Measurements from ENCODE around the gene MED14.

The MED14 gene

GRCh38 chrX:40709395-40709794 is 25.9 kb downstream of the MED14 start:
- no peaks in the 10 kb centered on the region for H3K79me2 ChIP-seq
- no peaks in the 10 kb centered on the region for H3K4me1 ChIP-seq
- no peak overlapping the region for H3K27ac ChIP-seq
- no peak overlapping the region for H3K4me2 ChIP-seq (ENCODE audit: low read length)
- H3K9me3 ChIP-seq (ENCODE audit: control insufficient read depth, low read length): no peaks in the 10 kb centered on the region
- H3K27me3 ChIP-seq (ENCODE audit: control insufficient read depth, insufficient read depth, low read length): no peaks in the 10 kb centered on the region
- no peak overlapping the region for H3K9ac ChIP-seq
- no peak overlapping the region for H3K4me3 ChIP-seq (ENCODE audit: low read depth, low read length)
- no peak overlapping the region for H2AFZ ChIP-seq
- H3K36me3 ChIP-seq (ENCODE audit: control insufficient read depth, insufficient read depth, low read length): no peaks in the 10 kb centered on the region
- TF ChIP-seq CTCF (IDR thresholded peaks at IDR 0.05): no peak

DNA sequence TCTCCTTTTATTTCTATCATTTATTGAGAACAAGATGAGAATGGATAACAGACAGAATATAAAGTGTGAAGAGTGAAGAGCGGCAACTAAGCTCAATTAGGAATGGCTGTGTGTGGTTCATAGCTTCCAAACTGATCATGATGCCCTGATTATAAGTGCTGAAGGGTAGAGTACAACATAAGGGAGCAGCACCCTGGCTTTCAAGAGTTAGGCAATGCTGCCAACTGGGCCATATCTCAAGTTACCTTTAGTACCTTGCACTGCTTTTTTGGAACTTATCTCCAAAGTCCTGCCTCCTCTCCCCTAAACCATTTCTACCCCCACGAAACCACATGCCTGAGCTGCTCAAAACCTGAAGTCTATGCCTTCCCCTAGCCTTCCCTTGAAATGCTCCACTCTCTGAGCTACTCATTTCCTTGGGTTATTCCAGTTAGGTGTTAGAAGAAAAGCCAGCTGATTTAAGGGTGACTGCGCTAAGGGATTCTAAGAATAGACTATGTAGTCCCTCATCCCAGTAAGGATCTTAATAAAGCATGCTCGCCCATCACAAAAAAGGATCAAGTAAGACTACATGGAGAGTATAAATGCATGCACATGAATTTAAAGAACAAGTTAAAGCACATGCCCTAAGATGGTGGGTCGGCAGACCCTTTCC is 29.6 kb downstream of the MED14 start:
- H3K4me3 ChIP-seq (ENCODE audit: low read depth, low read length): no peak overlapping the region
- no peak overlapping the region for H2AFZ ChIP-seq
- no peak overlapping the region for H3K27ac ChIP-seq
- no peaks in the 10 kb centered on the region for H3K4me1 ChIP-seq
- H3K36me3 ChIP-seq (ENCODE audit: control insufficient read depth, insufficient read depth, low read length): no peaks in the 10 kb centered on the region
- TF ChIP-seq CTCF (IDR thresholded peaks at IDR 0.05): no peak
- no peaks in the 10 kb centered on the region for H3K27me3 ChIP-seq (ENCODE audit: control insufficient read depth, insufficient read depth, low read length)
- no peaks in the 10 kb centered on the region for H3K79me2 ChIP-seq
- no peak overlapping the region for H3K9ac ChIP-seq
- no peak overlapping the region for H3K4me2 ChIP-seq (ENCODE audit: low read length)
- no peaks in the 10 kb centered on the region for H3K9me3 ChIP-seq (ENCODE audit: control insufficient read depth, low read length)

- no peak overlapping the region for H2AFZ ChIP-seq
- H3K4me2 ChIP-seq (ENCODE audit: low read length): no peak overlapping the region
- H3K4me1 ChIP-seq: no peaks in the 10 kb centered on the region
- no peaks in the 10 kb centered on the region for H3K27me3 ChIP-seq (ENCODE audit: control insufficient read depth, insufficient read depth, low read length)
- no peaks in the 10 kb centered on the region for H3K36me3 ChIP-seq (ENCODE audit: control insufficient read depth, insufficient read depth, low read length)
- H3K9ac ChIP-seq: no peak overlapping the region
- H3K27ac ChIP-seq: no peak overlapping the region
- no peaks in the 10 kb centered on the region for H3K9me3 ChIP-seq (ENCODE audit: control insufficient read depth, low read length)
- H3K4me3 ChIP-seq (ENCODE audit: low read depth, low read length): no peak overlapping the region
- no peak for TF ChIP-seq CTCF (IDR thresholded peaks at IDR 0.05)
- no peaks in the 10 kb centered on the region for H3K79me2 ChIP-seq
Measured at GRCh38 chrX:40700640-40701342, 34.6 kb downstream of the MED14 start.

DNA sequence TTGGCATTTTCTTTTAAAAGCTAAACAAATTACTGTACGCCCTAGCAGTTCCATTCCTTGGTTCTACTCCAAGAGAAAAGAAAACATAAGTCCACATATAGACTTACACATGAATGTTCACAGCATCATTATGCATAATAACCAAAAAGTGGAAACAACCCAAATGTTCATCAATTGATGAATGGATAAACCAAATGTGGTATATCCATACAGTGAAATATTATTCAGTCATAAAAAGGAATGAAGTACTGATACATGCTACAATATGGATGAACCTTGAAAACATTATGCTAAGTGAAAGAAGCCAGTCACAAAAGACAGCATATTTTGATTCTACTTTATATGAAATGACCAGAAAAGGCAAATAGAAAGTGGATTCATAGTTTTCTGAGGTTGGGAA is 36.5 kb downstream of the MED14 start:
- no peaks in the 10 kb centered on the region for H3K4me1 ChIP-seq
- no peak overlapping the region for H2AFZ ChIP-seq
- no peak overlapping the region for H3K9ac ChIP-seq
- no peak overlapping the region for H3K4me2 ChIP-seq (ENCODE audit: low read length)
- no peaks in the 10 kb centered on the region for H3K27me3 ChIP-seq (ENCODE audit: control insufficient read depth, insufficient read depth, low read length)
- no peak for TF ChIP-seq CTCF (IDR thresholded peaks at IDR 0.05)
- no peaks in the 10 kb centered on the region for H3K9me3 ChIP-seq (ENCODE audit: control insufficient read depth, low read length)
- H3K27ac ChIP-seq: no peak overlapping the region
- H3K36me3 ChIP-seq (ENCODE audit: control insufficient read depth, insufficient read depth, low read length): no peaks in the 10 kb centered on the region
- H3K4me3 ChIP-seq (ENCODE audit: low read depth, low read length): no peak overlapping the region
- no peaks in the 10 kb centered on the region for H3K79me2 ChIP-seq

DNA sequence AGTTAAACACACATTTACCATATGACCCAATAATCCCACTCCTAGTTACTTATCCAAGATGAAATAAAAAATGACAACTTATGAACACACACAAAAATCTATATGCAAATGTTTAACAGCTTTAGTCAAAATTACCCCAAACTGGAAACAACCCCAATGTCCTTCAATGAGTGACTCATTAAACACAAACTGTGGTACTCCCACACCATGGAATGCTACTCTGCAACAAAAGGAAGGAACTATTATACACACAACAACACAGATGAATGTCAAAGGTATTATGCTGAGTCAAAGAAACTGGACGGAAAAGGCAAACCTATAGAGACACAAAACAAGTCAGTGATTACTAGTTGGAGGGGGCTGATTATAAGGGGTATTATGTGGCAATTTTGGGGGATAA is 40.5 kb downstream of the MED14 start:
- no peak overlapping the region for H3K4me3 ChIP-seq (ENCODE audit: low read depth, low read length)
- TF ChIP-seq CTCF (IDR thresholded peaks at IDR 0.05): no peak

More for the DNA sequence above, 40.5 kb downstream of the MED14 start:
- no peaks in the 10 kb centered on the region for H3K36me3 ChIP-seq (ENCODE audit: control insufficient read depth, insufficient read depth, low read length)
- H3K79me2 ChIP-seq: no peaks in the 10 kb centered on the region
- H3K4me1 ChIP-seq: no peaks in the 10 kb centered on the region
- no peak overlapping the region for H3K4me2 ChIP-seq (ENCODE audit: low read length)
- no peak overlapping the region for H2AFZ ChIP-seq
- H3K9me3 ChIP-seq (ENCODE audit: control insufficient read depth, low read length): no peaks in the 10 kb centered on the region
- no peak overlapping the region for H3K27ac ChIP-seq
- no peak overlapping the region for H3K9ac ChIP-seq
- H3K27me3 ChIP-seq (ENCODE audit: control insufficient read depth, insufficient read depth, low read length): no peaks in the 10 kb centered on the region

Data from parathyroid adenoma (tissue), 2 donors.